DOHH2 (cell line): ENCODE data around the gene DLG1.

ENCODE experiments used
- H3F3A ChIP-seq: fragments of 200-600 bp; sonication (generic), shearing (Covaris generic); 2 replicates; pipeline ENCODE4 v1.6.0; 2016; ENCODE audit warnings: antibody characterized with exemption, mild to moderate bottlenecking; ENCODE audit not compliant: control insufficient read depth, insufficient read depth
- H3K27ac ChIP-seq: fragments of 200-600 bp; sonication (generic); 2 replicates; pipeline ENCODE4 v1.5.1; 2014; ENCODE audit warnings: low read depth, mild to moderate bottlenecking, low read length, moderate library complexity
- H3K27me3 ChIP-seq: fragments of 200-600 bp; sonication (generic); 2 replicates; pipeline ENCODE4 v1.6.1; 2014; ENCODE audit warnings: mild to moderate bottlenecking, low read length, mixed read lengths; ENCODE audit not compliant: control insufficient read depth
- H3K36me3 ChIP-seq: fragments of 200-600 bp; sonication (generic); 2 replicates; pipeline ENCODE4 v1.6.1; 2014; ENCODE audit warnings: mild to moderate bottlenecking, low read length, moderate library complexity, mixed read lengths; ENCODE audit not compliant: control insufficient read depth
- H3K4me1 ChIP-seq: fragments of 200-600 bp; sonication (generic); 2 replicates; pipeline ENCODE4 v1.6.1; 2014; ENCODE audit warnings: mild to moderate bottlenecking, low read length, mixed read lengths; ENCODE audit not compliant: control insufficient read depth
- H3K4me2 ChIP-seq: fragments of 200-600 bp; sonication (generic); 2 replicates; pipeline ENCODE4 v1.6.0; 2014; ENCODE audit warnings: mild to moderate bottlenecking, low read length, moderate library complexity
- H3K4me3 ChIP-seq: fragments of 200-600 bp; sonication (generic); 2 replicates; pipeline ENCODE4 v1.5.1; 2014; ENCODE audit warnings: mild to moderate bottlenecking, low read length, mixed read lengths
- H3K79me2 ChIP-seq: fragments of 200-600 bp; sonication (generic); 2 replicates; pipeline ENCODE4 v1.6.1; 2014; ENCODE audit warnings: mild to moderate bottlenecking, low read length, mixed read lengths; ENCODE audit not compliant: control insufficient read depth
- H3K9me2 ChIP-seq: fragments of 200-600 bp; sonication (generic); replicated peaks from 2 replicates; pipeline ENCODE4 v1.6.1; 2014; ENCODE audit warnings: mild to moderate bottlenecking, low read length, mixed read lengths; ENCODE audit not compliant: control insufficient read depth
- H3K9me3 ChIP-seq: fragments of 200-600 bp; sonication (generic); 2 replicates; pipeline ENCODE4 v1.6.1; 2014; ENCODE audit warnings: antibody characterized with exemption, low read length, mixed read lengths; ENCODE audit not compliant: control insufficient read depth, insufficient read depth
- H4K20me1 ChIP-seq: fragments of 200-600 bp; sonication (generic); 2 replicates; pipeline ENCODE4 v1.6.0; 2014; ENCODE audit warnings: low read depth, mild to moderate bottlenecking, antibody characterized with exemption, low read length, moderate library complexity; ENCODE audit not compliant: control insufficient read depth, insufficient read depth
- EZH2phosphoT487 ChIP-seq: fragments of 200-600 bp; sonication (generic); IDR thresholded peaks from 2 replicates; pipeline ENCODE4 v1.6.1; 2017; ENCODE audit warnings: borderline replicate concordance, mild to moderate bottlenecking, antibody characterized with exemption, low read length, moderate library complexity, mixed read lengths
- TF ChIP-seq, protein P1 (sequence below): fragments of 200-600 bp; sonication (generic); IDR thresholded peaks from one replicate; pipeline ENCODE4 v1.5.1; 2014; ENCODE audit warnings: antibody characterized with exemption, mild to moderate bottlenecking, low read depth, low read length; ENCODE audit not compliant: poor library complexity, severe bottlenecking

The DLG1 gene

DNA sequence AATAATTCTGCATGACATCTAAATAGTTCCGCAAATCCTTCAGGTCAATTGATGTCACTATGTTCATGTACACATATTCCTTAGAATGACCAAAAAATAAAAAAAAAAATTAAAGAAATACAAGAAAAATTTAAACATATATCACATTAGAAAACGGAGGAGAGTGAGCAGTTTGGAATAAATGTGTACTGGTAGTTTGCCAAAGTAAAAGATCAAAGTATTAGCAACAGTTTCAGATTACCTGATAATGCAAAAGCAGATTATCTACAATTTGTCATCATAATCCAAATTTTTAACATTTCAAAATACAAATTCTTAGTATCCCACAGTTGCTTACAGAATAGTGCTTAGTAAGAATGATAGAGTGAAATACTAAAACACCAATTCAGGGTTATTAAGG, 1.9 kb downstream of the DLG1 start:
- H3F3A ChIP-seq, result 0 out of 2 replicates have a peak, but pooled peaks cover 10% of the 10 kb centered on the region
- H4K20me1 ChIP-seq, result peaks cover 3% of the 10 kb centered on the region; the same call in 1 of the 2 replicates
- H3K4me1 ChIP-seq, result peaks cover 29% of the 10 kb centered on the region
- peaks cover 63% of the 10 kb centered on the region for H3K79me2 ChIP-seq
- H3K36me3 ChIP-seq, result peaks cover 55% of the 10 kb centered on the region
- no peaks in the 10 kb centered on the region for H3K9me2 ChIP-seq
- TF ChIP-seq, protein P1, sequence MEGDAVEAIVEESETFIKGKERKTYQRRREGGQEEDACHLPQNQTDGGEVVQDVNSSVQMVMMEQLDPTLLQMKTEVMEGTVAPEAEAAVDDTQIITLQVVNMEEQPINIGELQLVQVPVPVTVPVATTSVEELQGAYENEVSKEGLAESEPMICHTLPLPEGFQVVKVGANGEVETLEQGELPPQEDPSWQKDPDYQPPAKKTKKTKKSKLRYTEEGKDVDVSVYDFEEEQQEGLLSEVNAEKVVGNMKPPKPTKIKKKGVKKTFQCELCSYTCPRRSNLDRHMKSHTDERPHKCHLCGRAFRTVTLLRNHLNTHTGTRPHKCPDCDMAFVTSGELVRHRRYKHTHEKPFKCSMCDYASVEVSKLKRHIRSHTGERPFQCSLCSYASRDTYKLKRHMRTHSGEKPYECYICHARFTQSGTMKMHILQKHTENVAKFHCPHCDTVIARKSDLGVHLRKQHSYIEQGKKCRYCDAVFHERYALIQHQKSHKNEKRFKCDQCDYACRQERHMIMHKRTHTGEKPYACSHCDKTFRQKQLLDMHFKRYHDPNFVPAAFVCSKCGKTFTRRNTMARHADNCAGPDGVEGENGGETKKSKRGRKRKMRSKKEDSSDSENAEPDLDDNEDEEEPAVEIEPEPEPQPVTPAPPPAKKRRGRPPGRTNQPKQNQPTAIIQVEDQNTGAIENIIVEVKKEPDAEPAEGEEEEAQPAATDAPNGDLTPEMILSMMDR, result no peak
- no peak for TF ChIP-seq EZH2phosphoT487
- H3K9me3 ChIP-seq, result no peaks in the 10 kb centered on the region
- H3K27ac ChIP-seq, result no peak overlapping the region
- H3K27me3 ChIP-seq, result peaks cover 17% of the 10 kb centered on the region
- H3K4me3 ChIP-seq, result peak overlapping the region; percentile 98
- peak overlapping the region; percentile 94 for H3K4me2 ChIP-seq

GRCh38 chr3:197295871-197296270, 2.5 kb downstream of the DLG1 start:
- Histone ChIP-seq H4K20me1 (peaks cover 7% of the 10 kb centered on the region; the same call in 1 of the 2 replicates), H3K27me3 (peaks cover 17% of the 10 kb centered on the region), H3K9me2 (no peaks in the 10 kb centered on the region), H3K4me2 (peak overlapping the region; percentile 94), H3K36me3 (peaks cover 62% of the 10 kb centered on the region), H3K4me3 (peak overlapping the region; percentile 14; the same call in 1 of the 2 replicates), H3K4me1 (peaks cover 31% of the 10 kb centered on the region), H3K27ac (no peak overlapping the region), H3K79me2 (peaks cover 70% of the 10 kb centered on the region), H3F3A (0 out of 2 replicates have a peak, but pooled peaks cover 10% of the 10 kb centered on the region), H3K9me3 (no peaks in the 10 kb centered on the region)
- TF ChIP-seq EZH2phosphoT487, result no peak
- TF ChIP-seq, protein P1, result no peak

DNA sequence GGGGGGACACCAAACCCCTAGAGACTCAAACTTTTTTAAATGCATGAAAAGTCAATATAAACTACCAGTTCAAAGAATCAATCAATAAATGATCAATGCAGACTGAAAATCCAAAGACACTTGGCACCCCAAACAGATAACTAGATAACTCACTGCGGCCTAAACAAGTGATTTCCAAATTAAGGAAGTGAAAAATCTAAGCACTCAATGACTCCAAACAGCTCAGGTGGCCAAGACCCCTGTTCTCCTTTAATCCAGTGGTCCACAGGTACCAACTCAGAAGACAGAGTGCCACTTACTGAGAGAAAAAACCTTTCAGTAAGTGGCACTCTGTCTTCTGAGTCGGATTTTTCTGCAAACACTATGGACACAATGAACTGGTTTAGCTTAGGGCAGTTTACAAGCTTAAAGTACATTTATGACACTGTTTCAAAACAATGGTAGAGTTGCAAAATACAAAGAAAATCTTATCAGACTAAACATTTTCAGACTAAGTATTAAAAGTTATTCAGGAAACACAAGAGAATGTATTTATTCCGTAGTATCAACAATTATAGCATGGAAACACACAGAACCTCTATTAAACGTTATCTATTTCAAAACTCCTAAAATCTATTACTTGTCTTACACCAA, 4.7 kb downstream of the DLG1 start:
- Histone ChIP-seq H3K79me2 (peaks cover 86% of the 10 kb centered on the region), H4K20me1 (peaks cover 7% of the 10 kb centered on the region; the same call in 1 of the 2 replicates), H3K9me3 (no peaks in the 10 kb centered on the region), H3K4me3 (no peak overlapping the region), H3K4me2 (no peak overlapping the region), H3K36me3 (peaks cover 80% of the 10 kb centered on the region), H3F3A (0 out of 2 replicates have a peak, but pooled peaks cover 5% of the 10 kb centered on the region), H3K4me1 (peaks cover 20% of the 10 kb centered on the region), H3K27me3 (no peaks in the 10 kb centered on the region), H3K9me2 (no peaks in the 10 kb centered on the region), H3K27ac (no peak overlapping the region)
- TF ChIP-seq, protein P1, result no peak
- no peak for TF ChIP-seq EZH2phosphoT487
